Posterior vena cava (tissue), 2 donors: ENCODE results near the gene VSTM2L. TPM values are rescaled to one million over a fixed set of nuclear protein-coding genes. Genes with fewer than 3 reads are reported as not detected.

ENCODE experiments used
- DNase-seq: peaks from one replicate; pipeline ENCODE4 v3.0.0-alpha.2; 2020; ENCODE audit warnings: low spot score
- intact Hi-C, 2 donors: fragments of 100-400 bp; cut with DNase I; formaldehyde crosslinking; loops; one replicate each; pipeline versions ENCODE4 v1.14.1 to v1.14.2; 2022 to 2023
- total RNA-seq, 2 donors: library from RNA; stranded (reverse); fragmentation: NEBNext Ultra II Directional; extraction: Animal tissue kit (Norgen Biotek cat#: 25700); gene quantifications; one replicate each; pipeline ENCODE4 v1.2.1, GENCODE V29; 2021
- donor health status: DM: yes; HTN: yes; CAD: no.
- donor health status: DM: yes; HTN: yes; CAD: no.

VSTM2L gene
- total RNA-seq, 2 donors from 2014 or later = 6.4 to 6.9 TPM

- no peak for DNase-seq
- intact Hi-C loops = no loop called here
These were observed 74.0 kb downstream of the VSTM2L start for GRCh38 chr20:37976887-37977286.

GRCh38 chr20:37977338-37977737 is 74.4 kb downstream of the VSTM2L start:
- DNase-seq = no peak
- intact Hi-C loops = no loop called here

- intact Hi-C loops = no loop called here
- no peak for DNase-seq
These were observed 74.9 kb downstream of the VSTM2L start for GRCh38 chr20:37977786-37978185.

- intact Hi-C loops = no loop called here
- no peak for DNase-seq
These were observed 76.4 kb downstream of the VSTM2L start for GRCh38 chr20:37979021-37979985.

GRCh38 chr20:37980383-37980782 is 77.5 kb downstream of the VSTM2L start:
- intact Hi-C loops = loop anchor here in 1 of 2 donors (10.0 kb wide), 1 partner anchor 406 kb away; no protein-coding TSS in a partner anchor

GRCh38 chr20:37980876-37981275 is 77.9 kb downstream of the VSTM2L start:
- no peak for DNase-seq
- intact Hi-C loops = loop anchor here in 1 of 2 donors (10.0 kb wide), 1 partner anchor 406 kb away; no protein-coding TSS in a partner anchor

More at GRCh38 chr20:37980383-37980782, 77.5 kb downstream of the VSTM2L start:
- no peak for DNase-seq

GRCh38 chr20:37981568-37981967 is 78.6 kb downstream of the VSTM2L start:
- intact Hi-C loops = loop anchor here in 1 of 2 donors (10.0 kb wide), 1 partner anchor 407 kb away; no protein-coding TSS in a partner anchor
- DNase-seq = no peak

- intact Hi-C loops = loop anchor here in 1 of 2 donors (10.0 kb wide), 1 partner anchor 408 kb away; no protein-coding TSS in a partner anchor
These were observed 80.4 kb downstream of the VSTM2L start for GRCh38 chr20:37983286-37983685.

GRCh38 chr20:37984018-37984785 is 81.3 kb downstream of the VSTM2L start:
- intact Hi-C loops = loop anchor here in 1 of 2 donors (10.0 kb wide), 1 partner anchor 409 kb away; no protein-coding TSS in a partner anchor
- no peak for DNase-seq

More at GRCh38 chr20:37983286-37983685, 80.4 kb downstream of the VSTM2L start:
- DNase-seq = no peak

GRCh38 chr20:37986044-37986858 is 83.3 kb downstream of the VSTM2L start:
- intact Hi-C loops = loop anchor here in 1 of 2 donors (10.0 kb wide), 1 partner anchor 411 kb away; no protein-coding TSS in a partner anchor
- DNase-seq = no peak

GRCh38 chr20:37986873-37987601 is 84.1 kb downstream of the VSTM2L start:
- DNase-seq = no peak
- intact Hi-C loops = loop anchor here in 1 of 2 donors (10.0 kb wide), 1 partner anchor 412 kb away; no protein-coding TSS in a partner anchor

- no peak for DNase-seq
- intact Hi-C loops = loop anchor here in 1 of 2 donors (10.0 kb wide), 1 partner anchor 413 kb away; no protein-coding TSS in a partner anchor
These were observed 84.8 kb downstream of the VSTM2L start for GRCh38 chr20:37987602-37988290.

- DNase-seq = no peak
- intact Hi-C loops = loop anchor here in 1 of 2 donors (10.0 kb wide), 1 partner anchor 414 kb away; no protein-coding TSS in a partner anchor
These were observed 85.5 kb downstream of the VSTM2L start for GRCh38 chr20:37988306-37988954.

GRCh38 chr20:37989601-37990295 is 86.8 kb downstream of the VSTM2L start:
- no peak for DNase-seq
- intact Hi-C loops = loop anchor here (5.0 to 10.0 kb wide), 4 partner anchors 77 to 422 kb away; no protein-coding TSS in a partner anchor

GRCh38 chr20:37990571-37991151 is 87.7 kb downstream of the VSTM2L start:
- no peak for DNase-seq
- intact Hi-C loops = loop anchor here (5.0 kb wide), 3 partner anchors 78 to 423 kb away; no protein-coding TSS in a partner anchor
